Activated CD8-positive, alpha-beta memory T cell treated with anti-CD3 and anti-CD28 coated beads, Interleukin-2, amount 50 U/mL, for 4 hours (primary cell): ENCODE results near the gene STXBP5.

Experiments used
- DNase-seq: peaks from one replicate; pipeline ENCODE4 v3.0.0-alpha.2; 2020

Gene STXBP5

GRCh38 chr6:147179809-147180208 is 24.4 kb upstream of the STXBP5 start:
- no peak for DNase-seq

GRCh38 chr6:147180926-147181325 is 23.3 kb upstream of the STXBP5 start:
- no peak for DNase-seq

- no peak for DNase-seq
Measured at GRCh38 chr6:147184379-147184778, 19.8 kb upstream of the STXBP5 start.

- DNase-seq = no peak
Measured at GRCh38 chr6:147185216-147185615, 19.0 kb upstream of the STXBP5 start.

- no peak for DNase-seq
Measured at GRCh38 chr6:147190556-147190955, 13.7 kb upstream of the STXBP5 start.

- no peak for DNase-seq
Measured at GRCh38 chr6:147192278-147192911, 11.8 kb upstream of the STXBP5 start.

GRCh38 chr6:147194652-147195411 is 9.4 kb upstream of the STXBP5 start:
- DNase-seq = no peak

- no peak for DNase-seq
Measured at GRCh38 chr6:147195510-147195909, 8.7 kb upstream of the STXBP5 start.

GRCh38 chr6:147195987-147196386 is 8.2 kb upstream of the STXBP5 start:
- no peak for DNase-seq

GRCh38 chr6:147200711-147201110 is 3.5 kb upstream of the STXBP5 start:
- no peak for DNase-seq

- no peak for DNase-seq
Measured at GRCh38 chr6:147201885-147202515, 2.2 kb upstream of the STXBP5 start.

GRCh38 chr6:147202516-147203310 is 1.5 kb upstream of the STXBP5 start:
- DNase-seq = peak; percentile 77

- DNase-seq = peak; percentile 67
Measured at GRCh38 chr6:147203311-147204059, 732 bp upstream of the STXBP5 start.

GRCh38 chr6:147204843-147205311 is 660 bp downstream of the STXBP5 start:
- no peak for DNase-seq

- no peak for DNase-seq
Measured at GRCh38 chr6:147205690-147206600, 1.7 kb downstream of the STXBP5 start.

- no peak for DNase-seq
Measured at GRCh38 chr6:147207351-147207750, 3.1 kb downstream of the STXBP5 start.

GRCh38 chr6:147207837-147208754 is 3.9 kb downstream of the STXBP5 start:
- no peak for DNase-seq

- DNase-seq = no peak
Measured at GRCh38 chr6:147209762-147210449, 5.7 kb downstream of the STXBP5 start.

GRCh38 chr6:147211349-147211748 is 7.1 kb downstream of the STXBP5 start:
- no peak for DNase-seq

GRCh38 chr6:147211831-147212230 is 7.6 kb downstream of the STXBP5 start:
- no peak for DNase-seq
